GM19099 (cell line): ENCODE results near the gene AGFG2.
A peak's percentile ranks its signal among the peaks of the same experiment; 100 is the strongest.

Experiments used
- POLR2A ChIP-seq: IDR thresholded peaks from 3 replicates; pipeline ENCODE4 v1.6.1; 2011; ENCODE audit warnings: low read depth; ENCODE audit not compliant: insufficient read length; ENCODE audit errors: extremely low read depth

Gene AGFG2

GRCh38 chr7:100538654-100539435 is at the start of gene AGFG2:
AGFG2 (plus strand) TSS chr7:100539203; CDS start chr7:100539347, 144 bp downstream.
- TF ChIP-seq POLR2A = peak; percentile 70

- TF ChIP-seq POLR2A = no peak
Observed at GRCh38 chr7:100489824-100490223, 49.2 kb upstream of the AGFG2 start.

GRCh38 chr7:100490483-100491191 is 48.4 kb upstream of the AGFG2 start:
- no peak for TF ChIP-seq POLR2A

- TF ChIP-seq POLR2A = no peak
Observed at GRCh38 chr7:100491192-100491578, 47.8 kb upstream of the AGFG2 start.

- no peak for TF ChIP-seq POLR2A
Observed at GRCh38 chr7:100492738-100493475, 46.1 kb upstream of the AGFG2 start.

GRCh38 chr7:100493476-100494264 is 45.3 kb upstream of the AGFG2 start:
- no peak for TF ChIP-seq POLR2A

GRCh38 chr7:100496509-100496908 is 42.5 kb upstream of the AGFG2 start:
- TF ChIP-seq POLR2A = no peak

- TF ChIP-seq POLR2A = no peak
Observed at GRCh38 chr7:100504887-100505611, 34.0 kb upstream of the AGFG2 start.

- no peak for TF ChIP-seq POLR2A
Observed at GRCh38 chr7:100506356-100506923, 32.6 kb upstream of the AGFG2 start.

GRCh38 chr7:100509231-100509630 is 29.8 kb upstream of the AGFG2 start:
- no peak for TF ChIP-seq POLR2A

- TF ChIP-seq POLR2A = no peak
Observed at GRCh38 chr7:100510437-100511239, 28.4 kb upstream of the AGFG2 start.

GRCh38 chr7:100513212-100513810 is 25.7 kb upstream of the AGFG2 start:
- TF ChIP-seq POLR2A = no peak
